Activated CD8-positive, alpha-beta T cell treated with anti-CD3 and anti-CD28 coated beads for 36 hours (primary cell): ENCODE results near the gene SSRP1. TPM values are rescaled to one million over a fixed set of nuclear protein-coding genes. Genes with fewer than 3 reads are reported as not detected.
"Not testable (repeated sequence)": the region's sequence is repeated elsewhere in the genome, so short reads cannot be mapped to it uniquely, and the experiment has no call there.

ENCODE experiments used
- ATAC-seq: fragments of 200-7000 bp; cut with Tn5 transposase; one replicate; pipeline ENCODE4 v1.10.0; 2021; ENCODE audit warnings: mild to moderate bottlenecking, moderate library complexity
- CTCF ChIA-PET: fragments of 350-600 bp; sonication (Branson Sonifier 250); formaldehyde crosslinking; loops from one replicate; lab custom pipeline; 2021; ENCODE audit warnings: antibody characterized with exemption; lab: Charles Lee
- POLR2A ChIA-PET: fragments of 350-600 bp; sonication (Branson Sonifier 250); formaldehyde crosslinking; loops from one replicate; lab custom pipeline; 2021; ENCODE audit warnings: antibody characterized with exemption; lab: Charles Lee
- DNase-seq: peaks from one replicate; pipeline ENCODE4 v3.0.0-alpha.2; 2020
- H3K27ac Mint-ChIP-seq: one replicate; pipeline ENCODE4 v1.8.0; 2021; ENCODE audit warnings: mild to moderate bottlenecking, mixed read lengths
- H3K27me3 Mint-ChIP-seq: one replicate; pipeline ENCODE4 v1.8.0; 2021; ENCODE audit warnings: mixed read lengths
- H3K36me3 Mint-ChIP-seq: one replicate; pipeline ENCODE4 v1.8.0; 2021; ENCODE audit warnings: low read depth, mixed read lengths
- H3K4me1 Mint-ChIP-seq: one replicate; pipeline ENCODE4 v1.8.0; 2021; ENCODE audit warnings: low read depth, mixed read lengths
- H3K4me3 Mint-ChIP-seq: one replicate; pipeline ENCODE4 v1.8.0; 2021; ENCODE audit warnings: mild to moderate bottlenecking, moderate library complexity, mixed read lengths
- H3K9me3 Mint-ChIP-seq: one replicate; pipeline ENCODE4 v1.8.0; 2021; ENCODE audit warnings: mixed read lengths
- CTCF ChIP-seq: fragments of 200-600 bp; IDR thresholded peaks from one replicate; pipeline ENCODE4 v1.8.0; 2022; ENCODE audit warnings: antibody characterized with exemption, mild to moderate bottlenecking
- intact Hi-C: fragments of 100-400 bp; cut with micrococcal nuclease; formaldehyde crosslinking; loops from one replicate; pipeline ENCODE4 v1.10.0; 2022
- total RNA-seq, 2 experiments: library from RNA; stranded (reverse); gene quantifications; one replicate each; pipeline ENCODE4 v1.2.3, GENCODE V29; 2021

SSRP1 gene
- total RNA-seq, 2 experiments from 2014 or later = 284 to 290 TPM

- no peaks in the 10 kb centered on the region for H3K9me3 Mint-ChIP-seq
- peak; percentile 17 for ATAC-seq
- no peak overlapping the region for H3K27ac Mint-ChIP-seq
- no peaks in the 10 kb centered on the region for H3K4me1 Mint-ChIP-seq
- no peak for DNase-seq
- CTCF ChIA-PET = interaction anchor here (1.0 kb wide), 1 partner anchor 11 kb away, joined by 4 read pairs; no protein-coding TSS in a partner anchor
- intact Hi-C loops = no loop called here
- POLR2A ChIA-PET = no interaction called here
- no peak for TF ChIP-seq CTCF
- H3K27me3 Mint-ChIP-seq = peaks cover 5% of the 10 kb centered on the region
- no peaks in the 10 kb centered on the region for H3K36me3 Mint-ChIP-seq
- H3K4me3 Mint-ChIP-seq = no peak overlapping the region
Measured at GRCh38 chr11:57288771-57289579, 46.7 kb downstream of the SSRP1 start.

GRCh38 chr11:57287884-57288283 lies 47.8 kb downstream of the SSRP1 start:
- Mint-ChIP-seq H3K4me1 (no peaks in the 10 kb centered on the region), H3K27ac (no peak overlapping the region), H3K27me3 (peaks cover 5% of the 10 kb centered on the region), H3K4me3 (no peak overlapping the region), H3K36me3 (no peaks in the 10 kb centered on the region), H3K9me3 (no peaks in the 10 kb centered on the region)
- POLR2A ChIA-PET = no interaction called here
- TF ChIP-seq CTCF = no peak
- intact Hi-C loops = no loop called here
- CTCF ChIA-PET = interaction anchor here (0.6 kb wide), 1 partner anchor 146 kb away, joined by 3 read pairs; no protein-coding TSS in a partner anchor
- DNase-seq = no peak
- ATAC-seq = no peak

- no peak overlapping the region for H3K27ac Mint-ChIP-seq
- CTCF ChIA-PET = no interaction called here
- intact Hi-C loops = no loop called here
- TF ChIP-seq CTCF = no peak
- H3K9me3 Mint-ChIP-seq = peaks cover 1% of the 10 kb centered on the region
- peaks cover 2% of the 10 kb centered on the region for H3K27me3 Mint-ChIP-seq
- DNase-seq (no peak), ATAC-seq (no peak)
- POLR2A ChIA-PET = no interaction called here
- no peak overlapping the region for H3K4me3 Mint-ChIP-seq
- H3K4me1 Mint-ChIP-seq = no peaks in the 10 kb centered on the region
- no peaks in the 10 kb centered on the region for H3K36me3 Mint-ChIP-seq
Measured at GRCh38 chr11:57283231-57283990, 52.3 kb downstream of the SSRP1 start.

GRCh38 chr11:57281546-57281945 lies 54.1 kb downstream of the SSRP1 start:
- ATAC-seq, H3K9me3 Mint-ChIP-seq, POLR2A ChIA-PET, H3K27ac Mint-ChIP-seq, H3K36me3 Mint-ChIP-seq, H3K4me3 Mint-ChIP-seq, H3K4me1 Mint-ChIP-seq, intact Hi-C loops, DNase-seq: not testable (repeated sequence)
- CTCF ChIA-PET = interaction anchor here (2.0 kb wide), 1 partner anchor 32 kb away, joined by 12 read pairs; no protein-coding TSS in a partner anchor
- peaks cover 13% of the 10 kb centered on the region for H3K27me3 Mint-ChIP-seq

- CTCF ChIA-PET = interaction anchor here (1.4 kb wide), 1 partner anchor 10 kb away, joined by 4 read pairs; no protein-coding TSS in a partner anchor
- no peak for TF ChIP-seq CTCF
- DNase-seq (no peak), ATAC-seq (no peak)
- Mint-ChIP-seq H3K36me3 (no peaks in the 10 kb centered on the region), H3K4me1 (peaks cover 1% of the 10 kb centered on the region), H3K9me3 (peaks cover 1% of the 10 kb centered on the region), H3K27me3 (peaks cover 18% of the 10 kb centered on the region), H3K4me3 (no peak overlapping the region), H3K27ac (no peak overlapping the region)
- intact Hi-C loops = no loop called here
- POLR2A ChIA-PET = no interaction called here
Measured at GRCh38 chr11:57279116-57279515, 56.6 kb downstream of the SSRP1 start.
